Mammary epithelial cell (primary cell): ENCODE measurements around the gene SPATS2.

ENCODE experiments used
- CTCF ChIP-seq, 2 donors: IDR thresholded peaks in 1 of 2; conservative IDR thresholded peaks in 1 of 2; 2 replicates each; pipeline ENCODE4 v1.5.1; 2011 to 2012; ENCODE audit warnings: inconsistent platforms in 2 of 2, low read length in 2 of 2, mild to moderate bottlenecking in 2 of 2, control low read depth in 1 of 2, low read depth in 1 of 2; ENCODE audit not compliant: insufficient read depth in 1 of 2; ENCODE audit errors: extremely low read depth in 1 of 2
- EZH2 ChIP-seq: IDR thresholded peaks from 2 replicates; pipeline ENCODE4 v1.6.1; 2012; ENCODE audit warnings: low read length, inconsistent platforms, borderline replicate concordance

GRCh38 chr12:49339464-49339861 lies 27.8 kb upstream of the SPATS2 start:
- no peak for TF ChIP-seq CTCF (conservative IDR thresholded peaks at IDR 0.05 in 1 of 2, IDR thresholded peaks at IDR 0.05 in 1 of 2; ENCODE audit: extremely low read depth in 1 of 2, insufficient read depth in 1 of 2, low read depth in 1 of 2, low read length in 2 of 2)
- no peak for TF ChIP-seq EZH2
